HEK293 (cell line): ENCODE data around the gene CSNK1G2.

ENCODE experiments used
- EGR2 ChIP-seq: fragments of 450-650 bp; formaldehyde crosslinking; IDR thresholded peaks from 2 replicates; pipeline ENCODE4 v1.5.1; 2016; ENCODE audit warnings: low read depth, missing biosample characterization, missing genetic modification characterization
- GFI1B ChIP-seq: fragments of 450-650 bp; formaldehyde crosslinking; IDR thresholded peaks from 2 replicates; pipeline ENCODE4 v1.5.1; 2016; ENCODE audit warnings: missing biosample characterization, missing genetic modification characterization
- KLF1 ChIP-seq: fragments of 450-650 bp; formaldehyde crosslinking; IDR thresholded peaks from 2 replicates; pipeline ENCODE4 v1.5.1; 2016; ENCODE audit warnings: missing biosample characterization, missing genetic modification characterization
- OSR2 ChIP-seq: fragments of 450-650 bp; formaldehyde crosslinking; IDR thresholded peaks from 2 replicates; pipeline ENCODE4 v1.5.1; 2016; ENCODE audit warnings: missing biosample characterization, missing genetic modification characterization
- PRDM2 ChIP-seq: fragments of 450-650 bp; formaldehyde crosslinking; IDR thresholded peaks from 2 replicates; pipeline ENCODE4 v1.5.1; 2016; ENCODE audit warnings: missing biosample characterization, missing genetic modification characterization, borderline replicate concordance
- ZBTB48 ChIP-seq: fragments of 450-650 bp; formaldehyde crosslinking; IDR thresholded peaks from 2 replicates; pipeline ENCODE4 v1.5.1; 2016; ENCODE audit warnings: missing biosample characterization, missing genetic modification characterization
- ZBTB6 ChIP-seq: fragments of 450-650 bp; formaldehyde crosslinking; IDR thresholded peaks from 2 replicates; pipeline ENCODE4 v1.5.1; 2017; ENCODE audit warnings: missing biosample characterization, missing genetic modification characterization
- ZIC2 ChIP-seq: fragments of 450-650 bp; formaldehyde crosslinking; IDR thresholded peaks from 2 replicates; pipeline ENCODE4 v1.5.1; 2016; ENCODE audit warnings: missing biosample characterization, missing genetic modification characterization
- ZNF10 ChIP-seq: fragments of 450-650 bp; formaldehyde crosslinking; IDR thresholded peaks from 2 replicates; pipeline ENCODE4 v1.5.1; 2017; ENCODE audit warnings: missing biosample characterization, missing genetic modification characterization
- ZNF138 ChIP-seq: fragments of 450-650 bp; formaldehyde crosslinking; IDR thresholded peaks from 2 replicates; pipeline ENCODE4 v1.5.1; 2016; ENCODE audit warnings: missing biosample characterization, missing genetic modification characterization, borderline replicate concordance
- ZNF16 ChIP-seq: fragments of 450-650 bp; formaldehyde crosslinking; IDR thresholded peaks from 2 replicates; pipeline ENCODE4 v1.5.1; 2016; ENCODE audit warnings: low read depth, missing biosample characterization, missing genetic modification characterization
- ZNF248 ChIP-seq: fragments of 450-650 bp; formaldehyde crosslinking; IDR thresholded peaks from 2 replicates; pipeline ENCODE4 v1.5.1; 2017; ENCODE audit warnings: missing biosample characterization, missing genetic modification characterization
- ZNF280C ChIP-seq: fragments of 450-650 bp; formaldehyde crosslinking; IDR thresholded peaks from 2 replicates; pipeline ENCODE4 v1.5.1; 2016; ENCODE audit warnings: missing biosample characterization, missing genetic modification characterization
- ZNF292 ChIP-seq: fragments of 450-650 bp; formaldehyde crosslinking; IDR thresholded peaks from 2 replicates; pipeline ENCODE4 v1.5.1; 2016; ENCODE audit warnings: low read depth, missing biosample characterization, missing genetic modification characterization, borderline replicate concordance
- ZNF324 ChIP-seq: fragments of 450-650 bp; formaldehyde crosslinking; IDR thresholded peaks from 2 replicates; pipeline ENCODE4 v1.5.1; 2016; ENCODE audit warnings: missing biosample characterization, missing genetic modification characterization
- ZNF366 ChIP-seq: fragments of 450-650 bp; formaldehyde crosslinking; conservative IDR thresholded peaks from 2 replicates; pipeline ENCODE4 v1.5.1; 2016; ENCODE audit warnings: missing biosample characterization, missing genetic modification characterization
- ZNF555 ChIP-seq: fragments of 450-650 bp; formaldehyde crosslinking; conservative IDR thresholded peaks from 2 replicates; pipeline ENCODE4 v1.5.1; 2017; ENCODE audit warnings: missing biosample characterization, mild to moderate bottlenecking, missing genetic modification characterization, inconsistent platforms
- ZNF626 ChIP-seq: fragments of 450-650 bp; sonication (Bioruptor Pico); formaldehyde crosslinking; IDR thresholded peaks from 2 replicates; pipeline ENCODE4 v1.5.1; 2018; ENCODE audit warnings: missing biosample characterization, missing genetic modification characterization, inconsistent platforms
- ZNF645 ChIP-seq: fragments of 450-650 bp; formaldehyde crosslinking; IDR thresholded peaks from 2 replicates; pipeline ENCODE4; 2016; ENCODE audit warnings: missing biosample characterization, missing genetic modification characterization
- ZNF777 ChIP-seq: fragments of 450-650 bp; formaldehyde crosslinking; IDR thresholded peaks from 2 replicates; pipeline ENCODE4 v1.5.1; 2017; ENCODE audit warnings: missing biosample characterization, missing genetic modification characterization, borderline replicate concordance
- ZSCAN16 ChIP-seq: fragments of 450-650 bp; formaldehyde crosslinking; IDR thresholded peaks from 2 replicates; pipeline ENCODE4 v1.5.1; 2016; ENCODE audit warnings: missing biosample characterization, missing genetic modification characterization
- TF ChIP-seq, protein P1 (sequence below): fragments of 450-650 bp; formaldehyde crosslinking; IDR thresholded peaks from 2 replicates; pipeline ENCODE4 v1.5.1; 2016; ENCODE audit warnings: missing biosample characterization, missing genetic modification characterization
- TF ChIP-seq, protein P2 (sequence below): sonication (generic); formaldehyde crosslinking; IDR thresholded peaks from 2 replicates; pipeline ENCODE4 v1.8.1; 2022; ENCODE audit warnings: mild to moderate bottlenecking, moderate library complexity, missing genetic modification reagents
- TF ChIP-seq, protein P3 (sequence below): fragments of 450-650 bp; formaldehyde crosslinking; IDR thresholded peaks from 2 replicates; pipeline ENCODE4 v1.5.1; 2016; ENCODE audit warnings: missing biosample characterization, missing genetic modification characterization

CSNK1G2 gene

DNA sequence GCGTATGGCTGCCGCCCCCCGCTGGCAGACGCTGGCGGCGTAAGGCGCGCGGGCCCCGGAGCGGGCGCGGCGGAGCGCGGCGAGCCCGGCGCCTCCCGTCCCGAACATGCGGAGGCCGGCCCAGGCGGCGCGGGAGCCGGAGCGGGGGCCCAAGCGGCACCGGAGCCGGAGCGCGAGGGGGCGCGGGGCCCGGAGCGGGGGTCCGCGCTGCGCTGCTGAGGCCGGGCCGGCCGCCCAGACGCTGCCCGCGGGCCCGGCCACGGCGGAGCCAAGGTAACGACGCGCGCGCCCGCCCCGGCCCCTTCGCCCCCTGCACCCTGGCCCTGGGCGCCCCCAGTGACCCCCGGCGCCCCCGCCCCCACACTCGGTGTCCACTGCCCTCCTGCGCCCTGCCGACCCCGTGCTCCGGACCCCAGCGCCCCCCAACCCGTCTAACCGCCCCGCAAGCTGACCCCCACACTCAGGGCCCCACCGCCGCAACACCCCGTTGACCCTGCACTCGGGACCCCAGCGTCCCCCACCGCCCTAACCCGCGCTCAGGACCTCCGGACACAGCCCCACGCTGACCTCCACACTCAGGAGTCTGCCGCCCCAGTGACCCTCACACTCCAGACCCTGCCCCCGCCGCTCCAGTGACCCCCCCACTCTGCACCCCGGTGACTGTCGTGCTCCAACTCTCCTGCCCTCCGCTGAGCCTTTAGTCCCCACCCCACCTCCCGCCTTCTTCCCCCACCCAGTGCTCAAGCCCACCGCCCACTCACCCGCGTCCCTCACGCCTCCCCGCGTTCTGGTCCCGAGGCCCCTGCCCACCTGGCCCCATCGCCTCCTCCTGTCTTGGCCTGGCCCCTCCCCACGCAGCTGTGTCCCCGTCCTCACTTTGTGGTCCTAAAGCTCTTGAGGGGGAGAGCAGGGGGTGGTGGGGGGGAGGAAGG, at the start of gene CSNK1G2 (continued):
- TF ChIP-seq PRDM2 (tag by site-specific recombination) = no peak
- TF ChIP-seq ZNF777 (tag by site-specific recombination) = no peak
- TF ChIP-seq ZBTB48 = no peak
- no peak for TF ChIP-seq ZBTB6 (tag by site-specific recombination)
- TF ChIP-seq, protein P1, sequence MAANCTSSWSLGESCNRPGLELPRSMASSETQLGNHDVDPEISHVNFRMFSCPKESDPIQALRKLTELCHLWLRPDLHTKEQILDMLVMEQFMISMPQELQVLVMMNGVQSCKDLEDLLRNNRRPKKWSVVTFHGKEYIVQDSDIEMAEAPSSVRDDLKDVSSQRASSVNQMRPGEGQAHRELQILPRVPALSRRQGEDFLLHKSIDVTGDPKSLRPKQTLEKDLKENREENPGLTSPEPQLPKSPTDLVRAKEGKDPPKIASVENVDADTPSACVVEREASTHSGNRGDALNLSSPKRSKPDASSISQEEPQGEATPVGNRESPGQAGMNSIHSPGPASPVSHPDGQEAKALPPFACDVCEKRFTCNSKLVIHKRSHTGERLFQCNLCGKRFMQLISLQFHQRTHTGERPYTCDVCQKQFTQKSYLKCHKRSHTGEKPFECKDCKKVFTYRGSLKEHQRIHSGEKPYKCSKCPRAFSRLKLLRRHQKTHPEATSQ (tag by site-specific recombination) = no peak
- TF ChIP-seq ZNF138 (tag by site-specific recombination) = no peak
- TF ChIP-seq, protein P2, sequence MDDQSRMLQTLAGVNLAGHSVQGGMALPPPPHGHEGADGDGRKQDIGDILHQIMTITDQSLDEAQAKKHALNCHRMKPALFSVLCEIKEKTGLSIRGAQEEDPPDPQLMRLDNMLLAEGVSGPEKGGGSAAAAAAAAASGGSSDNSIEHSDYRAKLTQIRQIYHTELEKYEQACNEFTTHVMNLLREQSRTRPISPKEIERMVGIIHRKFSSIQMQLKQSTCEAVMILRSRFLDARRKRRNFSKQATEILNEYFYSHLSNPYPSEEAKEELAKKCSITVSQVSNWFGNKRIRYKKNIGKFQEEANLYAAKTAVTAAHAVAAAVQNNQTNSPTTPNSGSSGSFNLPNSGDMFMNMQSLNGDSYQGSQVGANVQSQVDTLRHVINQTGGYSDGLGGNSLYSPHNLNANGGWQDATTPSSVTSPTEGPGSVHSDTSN (CRISPR knock-in tag) = no peak
- no peak for TF ChIP-seq ZNF292
- TF ChIP-seq ZNF645 (tag by site-specific recombination) = no peak
- TF ChIP-seq ZNF555 (tag by site-specific recombination) = no peak
- TF ChIP-seq OSR2 (tag by site-specific recombination) = no peak
- TF ChIP-seq ZNF248 (tag by site-specific recombination) = no peak
- TF ChIP-seq EGR2 (tag by site-specific recombination) = peak; percentile 98
- TF ChIP-seq ZNF626 = no peak
- TF ChIP-seq, protein P3, sequence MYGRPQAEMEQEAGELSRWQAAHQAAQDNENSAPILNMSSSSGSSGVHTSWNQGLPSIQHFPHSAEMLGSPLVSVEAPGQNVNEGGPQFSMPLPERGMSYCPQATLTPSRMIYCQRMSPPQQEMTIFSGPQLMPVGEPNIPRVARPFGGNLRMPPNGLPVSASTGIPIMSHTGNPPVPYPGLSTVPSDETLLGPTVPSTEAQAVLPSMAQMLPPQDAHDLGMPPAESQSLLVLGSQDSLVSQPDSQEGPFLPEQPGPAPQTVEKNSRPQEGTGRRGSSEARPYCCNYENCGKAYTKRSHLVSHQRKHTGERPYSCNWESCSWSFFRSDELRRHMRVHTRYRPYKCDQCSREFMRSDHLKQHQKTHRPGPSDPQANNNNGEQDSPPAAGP (tag by site-specific recombination) = 0 out of 2 replicates have a peak, but pooled peaks have one; percentile 46
- no peak for TF ChIP-seq GFI1B (tag by site-specific recombination)
- TF ChIP-seq ZNF280C = no peak
- no peak for TF ChIP-seq ZNF366 (tag by site-specific recombination)
- TF ChIP-seq ZNF324 (tag by site-specific recombination) = no peak
- no peak for TF ChIP-seq ZNF10 (tag by site-specific recombination)
- no peak for TF ChIP-seq ZNF16 (tag by site-specific recombination)
- peak; percentile 7; the same call in 1 of the 2 replicates for TF ChIP-seq ZIC2 (tag by site-specific recombination)
- peak; percentile 38; the same call in 1 of the 2 replicates for TF ChIP-seq KLF1 (tag by site-specific recombination)
- TF ChIP-seq ZSCAN16 (tag by site-specific recombination) = no peak
